ENCODE data around the gene ATXN1.

Gene ATXN1

GRCh38 chr6:16498237-16498636 is 263.0 kb downstream of the ATXN1 start:
- TF ChIP-seq GATA2 (IDR thresholded peaks at IDR 0.05; ENCODE audit: low read depth, low read length) (no peak), GATA3 (IDR thresholded peaks at IDR 0.05; ENCODE audit: low read depth, low read length) (no peak)

GRCh38 chr6:16496991-16497801 is 264.1 kb downstream of the ATXN1 start:
- TF ChIP-seq GATA2 (IDR thresholded peaks at IDR 0.05; ENCODE audit: low read depth, low read length) (no peak), GATA3 (IDR thresholded peaks at IDR 0.05; ENCODE audit: low read depth, low read length) (no peak)

DNA sequence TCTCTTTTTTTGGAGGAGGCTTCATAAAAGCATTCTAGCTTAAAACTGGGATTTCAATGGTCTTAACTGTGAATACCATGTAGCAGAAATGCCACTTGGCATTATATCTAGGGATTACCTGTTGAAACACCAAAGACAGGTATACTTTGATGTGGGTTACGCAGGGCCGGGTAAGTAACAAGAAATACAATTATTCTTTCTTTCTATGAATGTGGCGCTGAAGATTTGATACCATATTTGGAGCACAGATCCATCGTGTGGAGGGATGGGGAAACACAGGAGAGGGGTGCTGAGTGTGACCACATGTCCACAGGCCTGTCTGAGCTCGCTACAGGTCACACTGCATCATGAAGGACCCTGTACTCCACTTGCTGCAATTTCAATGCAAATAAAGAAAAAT is 265.1 kb downstream of the ATXN1 start:
- no peak for TF ChIP-seq GATA2 (IDR thresholded peaks at IDR 0.05; ENCODE audit: low read depth, low read length)
- no peak for TF ChIP-seq GATA3 (IDR thresholded peaks at IDR 0.05; ENCODE audit: low read depth, low read length)

DNA sequence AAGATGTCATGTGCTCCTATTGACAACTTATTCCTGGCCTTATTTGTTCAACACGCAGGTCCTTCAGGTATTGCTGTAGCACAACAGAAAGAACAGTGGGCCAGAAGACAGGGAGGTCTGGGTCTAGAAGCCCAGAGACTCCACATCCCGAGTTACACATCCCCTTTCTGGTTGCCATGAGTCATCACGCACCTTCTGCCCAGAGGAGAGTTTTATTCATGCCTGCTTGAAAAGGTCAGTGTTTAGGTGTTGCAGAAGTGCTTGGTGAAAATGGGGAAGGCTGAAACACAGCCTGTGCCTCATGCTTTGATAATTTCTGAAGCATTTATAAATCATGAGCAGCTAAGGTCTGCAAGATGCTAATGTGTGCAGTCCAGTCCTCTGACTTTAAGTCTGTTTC is 266.5 kb downstream of the ATXN1 start:
- TF ChIP-seq GATA3 (IDR thresholded peaks at IDR 0.05; ENCODE audit: low read depth, low read length) = no peak
- TF ChIP-seq GATA2 (IDR thresholded peaks at IDR 0.05; ENCODE audit: low read depth, low read length) = no peak

GRCh38 chr6:16493802-16494201 is 267.5 kb downstream of the ATXN1 start:
- TF ChIP-seq GATA3 (IDR thresholded peaks at IDR 0.05; ENCODE audit: low read depth, low read length) (no peak), GATA2 (IDR thresholded peaks at IDR 0.05; ENCODE audit: low read depth, low read length) (no peak)

DNA sequence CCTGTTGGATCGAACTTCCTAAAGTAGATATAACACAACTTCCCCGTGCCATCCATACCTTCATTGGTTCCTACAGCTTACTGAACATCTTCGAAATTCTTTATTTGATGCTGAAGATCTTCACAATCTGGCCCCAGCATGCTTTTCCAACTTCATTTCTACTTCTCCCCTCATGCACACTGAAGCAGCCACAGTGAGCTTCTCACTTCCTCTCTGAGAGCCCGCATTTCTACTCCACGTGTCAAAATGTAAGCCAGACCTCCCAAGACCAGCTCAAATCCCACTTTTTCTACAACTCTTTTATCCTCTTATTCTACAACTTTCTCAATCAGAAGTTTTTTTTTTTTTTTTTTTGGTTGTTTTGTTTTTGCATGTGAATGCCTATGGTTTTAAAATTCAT is 268.1 kb downstream of the ATXN1 start:
- TF ChIP-seq GATA3 (IDR thresholded peaks at IDR 0.05; ENCODE audit: low read depth, low read length) = no peak
- no peak for TF ChIP-seq GATA2 (IDR thresholded peaks at IDR 0.05; ENCODE audit: low read depth, low read length)

GRCh38 chr6:16491666-16492313 is 269.5 kb downstream of the ATXN1 start:
- TF ChIP-seq GATA3 (IDR thresholded peaks at IDR 0.05; ENCODE audit: low read depth, low read length) (no peak), GATA2 (IDR thresholded peaks at IDR 0.05; ENCODE audit: low read depth, low read length) (no peak)

DNA sequence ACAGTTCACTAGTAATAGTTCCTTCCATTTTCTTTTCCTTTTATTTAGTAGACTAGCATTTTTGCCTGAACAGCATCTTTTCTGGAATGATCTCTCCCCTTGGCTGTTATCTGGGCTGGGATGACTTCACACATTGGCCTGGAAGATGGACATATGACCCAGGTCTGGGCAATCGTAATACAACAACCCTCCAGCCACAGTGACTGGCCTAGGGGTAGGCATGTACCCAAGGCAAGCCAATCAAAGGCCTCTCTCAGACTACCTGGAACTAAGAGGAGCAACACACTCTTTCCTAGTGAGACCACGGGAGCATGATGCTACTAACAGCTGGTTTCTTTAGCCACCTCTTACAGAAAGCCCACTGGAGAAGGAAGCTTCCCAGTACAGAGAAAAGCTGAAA is 270.6 kb downstream of the ATXN1 start:
- TF ChIP-seq GATA3 (IDR thresholded peaks at IDR 0.05; ENCODE audit: low read depth, low read length) (no peak), GATA2 (IDR thresholded peaks at IDR 0.05; ENCODE audit: low read depth, low read length) (no peak)

DNA sequence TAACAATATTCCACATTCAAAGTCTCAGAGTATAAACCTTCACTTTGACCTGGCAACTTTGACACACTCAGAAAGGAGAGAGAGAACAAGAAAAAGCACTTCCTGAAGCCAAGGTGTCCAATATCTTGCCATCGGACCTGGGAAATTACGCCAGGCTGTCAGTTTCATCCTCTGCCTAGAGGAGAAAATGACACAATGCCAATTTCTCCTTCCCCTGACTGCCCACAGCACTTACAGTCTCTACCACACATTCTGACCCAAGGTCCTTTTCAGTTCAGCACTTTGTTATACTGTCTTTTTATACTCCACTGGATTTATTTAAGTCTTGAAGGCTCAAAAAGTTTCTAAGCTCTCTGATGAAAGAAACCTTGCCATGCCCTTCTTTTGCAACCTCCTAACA is 272.4 kb downstream of the ATXN1 start:
- no peak for TF ChIP-seq GATA3 (IDR thresholded peaks at IDR 0.05; ENCODE audit: low read depth, low read length)
- TF ChIP-seq GATA2 (IDR thresholded peaks at IDR 0.05; ENCODE audit: low read depth, low read length) = no peak

DNA sequence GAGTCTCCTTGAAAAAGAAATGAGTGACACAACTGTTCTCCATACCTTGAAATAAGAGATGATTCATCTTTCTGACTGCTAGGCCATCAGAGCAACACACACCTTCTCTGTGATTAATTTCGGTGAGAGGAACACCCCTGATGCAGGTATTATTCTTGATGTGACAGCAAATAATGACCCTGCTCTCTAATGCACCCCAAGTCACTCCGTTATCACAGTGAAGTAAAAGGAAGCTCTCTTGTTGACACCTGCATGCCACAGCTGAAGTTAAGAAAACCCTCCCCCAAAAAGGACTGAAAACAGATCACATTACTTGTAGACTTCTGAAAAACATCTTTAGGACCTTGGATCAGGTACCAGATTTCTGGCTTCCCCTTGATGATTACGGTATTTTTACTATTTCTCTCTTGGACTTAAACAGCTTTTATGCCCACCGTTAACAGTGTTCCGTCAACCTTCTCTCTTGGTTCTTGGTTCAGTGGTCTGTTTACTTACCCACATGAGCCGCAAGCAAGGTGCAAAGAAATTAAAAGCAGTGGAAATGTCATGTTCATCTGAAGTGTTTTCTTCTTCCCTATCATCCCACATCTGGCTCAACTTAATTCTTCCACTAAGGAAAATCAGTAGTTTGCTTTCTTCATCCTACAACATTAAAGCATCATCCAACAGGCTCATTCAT is 273.1 kb downstream of the ATXN1 start:
- no peak for TF ChIP-seq GATA3 (IDR thresholded peaks at IDR 0.05; ENCODE audit: low read depth, low read length)
- no peak for TF ChIP-seq GATA2 (IDR thresholded peaks at IDR 0.05; ENCODE audit: low read depth, low read length)

DNA sequence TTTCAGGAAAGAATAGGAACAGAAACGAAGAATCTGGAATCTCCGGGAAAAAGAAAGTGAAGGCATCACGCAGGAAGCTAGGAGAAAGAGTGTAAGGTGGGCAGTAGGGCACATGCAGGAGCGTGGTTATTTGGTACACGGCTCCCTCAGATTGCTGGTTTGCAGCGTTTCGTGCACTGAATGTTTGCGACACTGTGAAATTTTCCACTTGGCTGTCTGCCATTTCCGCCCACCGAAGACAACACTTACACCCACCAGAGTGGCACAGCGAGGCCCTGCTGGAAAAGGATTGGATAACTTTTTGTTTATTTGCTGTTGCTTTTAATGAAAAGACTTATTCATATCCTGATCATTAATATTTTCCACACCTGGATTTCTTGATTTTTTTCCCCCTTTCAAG is 274.6 kb downstream of the ATXN1 start:
- TF ChIP-seq GATA3 (IDR thresholded peaks at IDR 0.05; ENCODE audit: low read depth, low read length) = no peak

DNA sequence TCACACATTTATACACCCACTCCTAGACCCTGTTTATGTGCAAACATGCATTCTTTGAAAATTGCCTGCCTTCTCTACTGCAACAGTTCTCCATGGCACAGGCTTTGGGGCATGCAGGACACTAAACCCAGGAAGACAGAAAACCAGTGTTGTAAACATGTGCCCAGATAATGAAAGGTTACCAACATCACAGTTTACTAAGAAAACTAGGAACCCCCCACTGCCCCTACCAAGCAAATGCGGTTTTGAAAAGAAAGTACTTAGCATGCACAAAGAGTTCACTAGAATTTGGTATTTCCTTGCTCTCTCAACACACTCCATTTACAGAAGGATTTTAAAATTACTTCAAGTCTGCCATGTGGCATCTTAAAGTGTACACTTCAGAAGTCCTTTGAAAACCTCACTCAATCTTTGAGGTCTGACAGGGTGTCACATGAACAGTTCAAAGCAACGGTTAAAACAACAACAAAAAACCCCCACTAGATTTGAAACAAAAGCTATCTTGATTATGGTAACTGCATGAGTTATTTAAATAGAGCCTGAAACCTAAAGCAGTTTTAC is 277.9 kb downstream of the ATXN1 start:
- TF ChIP-seq GATA2 (IDR thresholded peaks at IDR 0.05; ENCODE audit: low read depth, low read length) = no peak
- no peak for TF ChIP-seq GATA3 (IDR thresholded peaks at IDR 0.05; ENCODE audit: low read depth, low read length)

DNA sequence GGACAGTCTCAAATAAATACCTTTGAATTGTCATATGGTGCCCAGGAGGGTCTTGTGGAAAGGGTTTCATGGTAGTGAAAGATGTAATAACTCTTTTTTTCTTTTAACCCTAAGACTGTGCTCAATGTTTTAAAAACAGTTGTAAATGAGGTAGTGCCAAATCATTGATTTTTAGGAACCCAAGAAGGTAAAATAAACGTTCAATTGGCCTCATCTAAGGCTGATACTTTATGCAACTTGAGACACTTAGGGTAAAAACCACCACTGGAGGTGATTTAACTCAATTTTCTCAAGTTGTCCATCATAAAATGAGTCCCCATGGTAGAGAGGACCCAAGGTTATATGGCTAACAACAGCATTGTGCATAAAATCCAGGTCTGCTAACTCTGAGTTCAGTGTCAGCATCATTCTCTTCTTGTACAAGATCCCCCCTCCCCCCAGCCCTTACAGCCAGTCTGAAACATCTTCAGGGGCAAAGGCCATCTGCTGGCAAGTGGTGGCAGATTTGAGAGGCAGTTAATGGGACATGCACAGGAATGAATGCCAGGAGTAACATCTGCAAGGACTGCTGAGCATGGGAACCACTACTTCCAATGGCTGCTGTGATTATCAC is 278.5 kb downstream of the ATXN1 start:
- no peak for TF ChIP-seq GATA2 (IDR thresholded peaks at IDR 0.05; ENCODE audit: low read depth, low read length)
- TF ChIP-seq GATA3 (IDR thresholded peaks at IDR 0.05; ENCODE audit: low read depth, low read length) = no peak
